Spleen (tissue), 11 donors: Measurements from ENCODE around the gene CAMK1D. TPM values are rescaled to one million over a fixed set of nuclear protein-coding genes. Genes with fewer than 3 reads are reported as not detected.

Experiments used
- DNase-seq: peaks from one replicate; pipeline ENCODE4 v3.0.0-alpha.2; 2020
- H3K27ac ChIP-seq, 8 donors: fragments of 200-600 bp; sonication (generic) in 7 of 8; 1 replicate in 4 of 8; 2 replicates in 4 of 8; pipeline versions ENCODE4 v1.5.0 to v1.8.0; 2016 to 2021; ENCODE audit warnings: inconsistent platforms in 4 of 8, mild to moderate bottlenecking in 4 of 8, moderate library complexity in 1 of 8
- H3K27me3 ChIP-seq, 7 donors: fragments of 200-600 bp; sonication (generic) in 6 of 7; replicated peaks in 1 of 7; 1 replicate in 4 of 7; 2 replicates in 3 of 7; pipeline versions ENCODE4 v1.5.0 to v1.8.0; 2016 to 2021; ENCODE audit warnings: inconsistent platforms in 3 of 7, mild to moderate bottlenecking in 1 of 7
- H3K36me3 ChIP-seq, 6 donors: fragments of 200-600 bp; sonication (generic) in 5 of 6; 1 replicate in 4 of 6; 2 replicates in 2 of 6; pipeline versions ENCODE4 v1.5.0 to v1.8.0; 2016 to 2021; ENCODE audit warnings: inconsistent platforms in 2 of 6
- H3K4me1 ChIP-seq, 6 donors: fragments of 200-600 bp; sonication (generic) in 5 of 6; 1 replicate in 3 of 6; 2 replicates in 3 of 6; pipeline versions ENCODE4 v1.5.0 to v1.8.0; 2016 to 2021; ENCODE audit warnings: inconsistent platforms in 3 of 6
- H3K4me3 ChIP-seq, 8 donors: fragments of 200-600 bp; sonication (generic) in 7 of 8; 1 replicate in 4 of 8; 2 replicates in 4 of 8; pipeline versions ENCODE4 v1.5.0 to v1.8.0; 2016 to 2021; ENCODE audit warnings: inconsistent platforms in 4 of 8, mild to moderate bottlenecking in 4 of 8, moderate library complexity in 2 of 8
- H3K9me3 ChIP-seq, 8 donors: fragments of 200-600 bp; sonication (generic) in 7 of 8; 1 replicate in 4 of 8; 2 replicates in 4 of 8; pipeline versions ENCODE4 v1.5.0 to v1.8.0; 2016 to 2021; ENCODE audit warnings: inconsistent platforms in 4 of 8
- CTCF ChIP-seq, 11 experiments: fragments of 200-600 bp in 7 of 11; fragments of 450-650 bp in 4 of 11; sonication (generic) in 4 of 11; IDR thresholded peaks in 8 of 11; conservative IDR thresholded peaks in 3 of 11; 1 replicate in 7 of 11; 2 replicates in 4 of 11; pipeline versions ENCODE4 v1.4.0 to v1.8.0; 2016 to 2021; ENCODE audit warnings: antibody characterized with exemption in 11 of 11, inconsistent platforms in 4 of 11, mild to moderate bottlenecking in 1 of 11
- POLR2A ChIP-seq, 3 donors: fragments of 450-650 bp; IDR thresholded peaks; one replicate each; pipeline ENCODE4 v1.5.1; 2017; ENCODE audit warnings: antibody characterized with exemption in 3 of 3, mild to moderate bottlenecking in 1 of 3
- POLR2AphosphoS5 ChIP-seq, 3 donors: sonication (generic); formaldehyde crosslinking; IDR thresholded peaks; one replicate each; pipeline ENCODE4 v1.5.1; 2017; ENCODE audit warnings: antibody characterized with exemption in 3 of 3
- WGBS, 5 donors: extraction: QIAGEN DNeasy Blood & Tissue Kit in 3 of 5; methylation state at CpG; one replicate each; pipeline versions ENCODE4 v1.1.5 to v1.1.7; 2013 to 2018; 5-methylcytosine and 5-hydroxymethylcytosine counted together
- intact Hi-C: fragments of 100-400 bp; cut with DNase I; formaldehyde crosslinking; loops from one replicate; pipeline ENCODE4 v1.15.0; 2023; ENCODE audit warnings: low total_unique reads
- polyA plus RNA-seq, 3 donors: library from polyadenylated mRNA; stranded (reverse); fragments of 200-250 nt; gene quantifications; one replicate each; pipeline ENCODE4 v1.2.1, GENCODE V29; 2013
- total RNA-seq, 7 donors: library from RNA; depleted of rRNA in 3 of 7; stranded (reverse); fragments of >200 nt in 3 of 7; fragmentation: NEBNext Ultra II Directional in 4 of 7; extraction: Animal tissue kit (Norgen Biotek cat#: 25700) in 4 of 7; gene quantifications; one replicate each; pipeline versions ENCODE4 v1.1.0 to v1.2.1, GENCODE V29; 2016 to 2021
- donor health status: healthy with polysubstance abuse.
- donor health status: DM: no; HTN: no; CAD: no; lungs with moderate emphysema.
- donor health status: DM: no; HTN: no; CAD: no.
- donor health status: Bipolar disorder and iron deficiency.
- donor health status: healthy.
- donor health status: DM: no; HTN: no; CAD: no.
- donor health status: DM: yes; HTN: yes; CAD: no.

The CAMK1D gene
- total and polyA plus RNA-seq, 10 donors = 6.8 to 34.5 (median 20.0) TPM

DNA sequence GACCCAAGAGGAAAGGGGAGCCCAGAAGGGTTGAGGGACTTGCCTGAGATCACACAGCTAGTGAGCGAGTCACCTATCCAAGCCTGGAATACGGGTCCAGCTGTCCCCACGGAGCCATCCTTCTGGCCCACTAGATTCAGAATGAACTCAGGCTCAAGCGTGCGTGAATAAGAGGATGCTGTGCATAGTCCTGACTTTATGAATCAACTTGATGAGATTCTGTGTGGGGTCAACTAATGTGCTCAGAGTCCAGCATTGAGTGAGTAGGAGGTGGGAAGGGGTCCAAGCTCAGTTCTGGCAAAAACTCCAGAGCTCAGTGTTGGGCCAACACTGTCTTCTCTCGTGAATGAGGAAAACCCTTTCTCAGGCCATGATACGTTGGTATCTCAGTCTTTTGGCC, 41.4 kb downstream of the CAMK1D start:
- Histone ChIP-seq H3K36me3 (no peaks in the 10 kb centered on the region), H3K27me3 (no peaks in the 10 kb centered on the region), H3K4me3 (no peak overlapping the region), H3K4me1 (peaks cover 7 to 47% (median 20%) of the 10 kb centered on the region in 6 donors), H3K27ac (peak overlapping the region in 1 of 8 donors; percentile 18), H3K9me3 (no peaks in the 10 kb centered on the region)
- DNase-seq = no peak
- intact Hi-C loops = no loop called here
- WGBS, 5 donors = 83 to 88% (median 84%) methylated on average over 7 of the region's 7 CpGs
- TF ChIP-seq POLR2AphosphoS5 (IDR thresholded peaks at IDR 0.05) = no peak
- TF ChIP-seq POLR2A (IDR thresholded peaks at IDR 0.05) = no peak
- TF ChIP-seq CTCF (IDR thresholded peaks at IDR 0.05 in 8 of 11, conservative IDR thresholded peaks at IDR 0.05 in 3 of 11) = no peak

GRCh38 chr10:12391206-12391605, 41.9 kb downstream of the CAMK1D start:
- Histone ChIP-seq H3K36me3 (no peaks in the 10 kb centered on the region), H3K4me3 (no peak overlapping the region), H3K4me1 (peaks cover 7 to 47% (median 20%) of the 10 kb centered on the region in 6 donors), H3K27ac (peak overlapping the region in 1 of 8 donors; percentile 18), H3K27me3 (no peaks in the 10 kb centered on the region), H3K9me3 (no peaks in the 10 kb centered on the region)
- no peak for TF ChIP-seq POLR2AphosphoS5 (IDR thresholded peaks at IDR 0.05)
- TF ChIP-seq CTCF (IDR thresholded peaks at IDR 0.05 in 8 of 11, conservative IDR thresholded peaks at IDR 0.05 in 3 of 11) = no peak
- no peak for TF ChIP-seq POLR2A (IDR thresholded peaks at IDR 0.05)
- WGBS, 5 donors = 38 to 54% (median 42%) methylated on average over 7 of the region's 7 CpGs
- intact Hi-C loops = no loop called here
- DNase-seq = no peak

GRCh38 chr10:12393831-12394230, 44.5 kb downstream of the CAMK1D start:
- 96 to 98% (median 97%) methylated on average over 13 of the region's 13 CpGs for WGBS, 5 donors
- DNase-seq = no peak
- Histone ChIP-seq H3K36me3 (no peaks in the 10 kb centered on the region), H3K4me1 (peaks cover 6 to 28% (median 14%) of the 10 kb centered on the region in 6 donors), H3K27ac (no peak overlapping the region), H3K27me3 (no peaks in the 10 kb centered on the region), H3K4me3 (no peak overlapping the region), H3K9me3 (no peaks in the 10 kb centered on the region)
- no peak for TF ChIP-seq CTCF (IDR thresholded peaks at IDR 0.05 in 8 of 11, conservative IDR thresholded peaks at IDR 0.05 in 3 of 11)
- TF ChIP-seq POLR2A (IDR thresholded peaks at IDR 0.05) = no peak
- no peak for TF ChIP-seq POLR2AphosphoS5 (IDR thresholded peaks at IDR 0.05)
- intact Hi-C loops = no loop called here

- Histone ChIP-seq H3K36me3 (no peaks in the 10 kb centered on the region), H3K9me3 (no peaks in the 10 kb centered on the region), H3K27me3 (no peaks in the 10 kb centered on the region), H3K4me1 (peaks cover 0 to 22% (median 8%) of the 10 kb centered on the region in 6 donors), H3K27ac (no peak overlapping the region), H3K4me3 (no peak overlapping the region)
- DNase-seq = no peak
- no peak for TF ChIP-seq POLR2AphosphoS5 (IDR thresholded peaks at IDR 0.05)
- TF ChIP-seq POLR2A (IDR thresholded peaks at IDR 0.05) = no peak
- no peak for TF ChIP-seq CTCF (IDR thresholded peaks at IDR 0.05 in 8 of 11, conservative IDR thresholded peaks at IDR 0.05 in 3 of 11)
- WGBS, 5 donors = 74 to 94% (median 92%) methylated on average over 8 of the region's 8 CpGs
- intact Hi-C loops = no loop called here
Observed at GRCh38 chr10:12394241-12395033, 45.1 kb downstream of the CAMK1D start.
